Vagina (tissue), 2 donors: ENCODE measurements around the gene SLAIN2. TPM values are rescaled to one million over a fixed set of nuclear protein-coding genes. Genes with fewer than 3 reads are reported as not detected.
"Not testable (repeated sequence)": the region's sequence is repeated elsewhere in the genome, so short reads cannot be mapped to it uniquely, and the experiment has no call there.

ENCODE experiments used
- DNase-seq, 2 donors: peaks; one replicate each; pipeline ENCODE4 v3.0.0-alpha.2; 2017; ENCODE audit errors: extremely low spot score in 2 of 2
- H3K27ac ChIP-seq: fragments of 200-600 bp; sonication (generic); one replicate; pipeline ENCODE4 v1.5.1; 2019
- H3K27me3 ChIP-seq: fragments of 200-600 bp; sonication (generic); one replicate; pipeline ENCODE4 v1.5.1; 2019
- H3K36me3 ChIP-seq, 2 donors: fragments of 200-600 bp; sonication (generic); one replicate each; pipeline ENCODE4 v1.5.1; 2017 to 2019
- H3K4me1 ChIP-seq: fragments of 200-600 bp; sonication (generic); one replicate; pipeline ENCODE4 v1.5.1; 2019
- H3K4me3 ChIP-seq, 2 donors: fragments of 200-600 bp; sonication (generic); 1 replicate in 1 of 2; 2 replicates in 1 of 2; pipeline ENCODE4 v1.5.1; 2016 to 2019
- H3K9me3 ChIP-seq: fragments of 200-600 bp; sonication (generic); one replicate; pipeline ENCODE4 v1.5.1; 2019
- CTCF ChIP-seq, 3 experiments: fragments of 450-650 bp in 2 of 3; fragments of 200-600 bp in 1 of 3; sonication (generic) in 1 of 3; IDR thresholded peaks; one replicate each; pipeline ENCODE4 v1.5.1; 2017 to 2019; ENCODE audit warnings: antibody characterized with exemption in 3 of 3, mild to moderate bottlenecking in 2 of 3, moderate library complexity in 2 of 3
- POLR2A ChIP-seq, 2 donors: fragments of 450-650 bp; IDR thresholded peaks; one replicate each; pipeline ENCODE4 v1.6.1; 2017; ENCODE audit warnings: antibody characterized with exemption in 2 of 2, mild to moderate bottlenecking in 2 of 2, moderate library complexity in 2 of 2
- POLR2AphosphoS5 ChIP-seq, 2 donors: sonication (generic); formaldehyde crosslinking; IDR thresholded peaks; one replicate each; pipeline ENCODE4 v1.9.0; 2017; ENCODE audit warnings: antibody characterized with exemption in 2 of 2, mild to moderate bottlenecking in 2 of 2, low read depth in 1 of 2; ENCODE audit not compliant: insufficient read depth in 1 of 2
- intact Hi-C: fragments of 100-400 bp; cut with DNase I; formaldehyde crosslinking; loops from one replicate; pipeline ENCODE4 v1.15.1; 2023
- total RNA-seq: library from RNA; depleted of rRNA; stranded (reverse); fragments of >200 nt; gene quantifications from one replicate; pipeline ENCODE4 v1.2.3, GENCODE V29; 2016

Gene SLAIN2
- total RNA-seq, 1 donor from 2014 or later = 39.5 TPM

GRCh38 chr4:48311896-48312295, 29.4 kb upstream of the SLAIN2 start:
- no peaks in the 10 kb centered on the region for H3K27me3 ChIP-seq
- intact Hi-C loops = no loop called here
- H3K27ac ChIP-seq = no peak overlapping the region
- no peak for TF ChIP-seq CTCF (IDR thresholded peaks at IDR 0.05)
- no peak for TF ChIP-seq POLR2AphosphoS5 (IDR thresholded peaks at IDR 0.05; ENCODE audit: insufficient read depth in 1 of 2, low read depth in 1 of 2)
- TF ChIP-seq POLR2A (IDR thresholded peaks at IDR 0.05) = no peak
- no peaks in the 10 kb centered on the region for H3K9me3 ChIP-seq
- DNase-seq = no peak
- H3K36me3 ChIP-seq = no peaks in the 10 kb centered on the region
- H3K4me3 ChIP-seq = no peak overlapping the region
- H3K4me1 ChIP-seq = no peaks in the 10 kb centered on the region

GRCh38 chr4:48314746-48315145, 26.6 kb upstream of the SLAIN2 start:
- H3K36me3 ChIP-seq, H3K4me1 ChIP-seq, intact Hi-C loops, H3K27me3 ChIP-seq, H3K4me3 ChIP-seq, H3K27ac ChIP-seq, DNase-seq, H3K9me3 ChIP-seq: not testable (repeated sequence)

- Histone ChIP-seq H3K27me3 (no peaks in the 10 kb centered on the region), H3K9me3 (no peaks in the 10 kb centered on the region), H3K36me3 (no peaks in the 10 kb centered on the region), H3K4me1 (no peaks in the 10 kb centered on the region), H3K27ac (no peak overlapping the region), H3K4me3 (no peak overlapping the region)
- intact Hi-C loops = no loop called here
- DNase-seq = no peak
- TF ChIP-seq POLR2A (IDR thresholded peaks at IDR 0.05) (no peak), CTCF (IDR thresholded peaks at IDR 0.05) (peak; percentile 5 to 61 (median 37)), POLR2AphosphoS5 (IDR thresholded peaks at IDR 0.05; ENCODE audit: insufficient read depth in 1 of 2, low read depth in 1 of 2) (no peak)
Observed at GRCh38 chr4:48315728-48316630, 25.4 kb upstream of the SLAIN2 start.

GRCh38 chr4:48321312-48321711, 20.0 kb upstream of the SLAIN2 start:
- intact Hi-C loops = no loop called here

GRCh38 chr4:48322063-48322462, 19.3 kb upstream of the SLAIN2 start:
- Histone ChIP-seq H3K36me3 (no peaks in the 10 kb centered on the region), H3K4me3 (no peak overlapping the region), H3K4me1 (no peaks in the 10 kb centered on the region), H3K9me3 (no peaks in the 10 kb centered on the region), H3K27ac (no peak overlapping the region), H3K27me3 (no peaks in the 10 kb centered on the region)
- intact Hi-C loops = no loop called here
- TF ChIP-seq POLR2AphosphoS5 (IDR thresholded peaks at IDR 0.05; ENCODE audit: insufficient read depth in 1 of 2, low read depth in 1 of 2) = no peak
- no peak for TF ChIP-seq POLR2A (IDR thresholded peaks at IDR 0.05)
- no peak for TF ChIP-seq CTCF (IDR thresholded peaks at IDR 0.05)
- no peak for DNase-seq

More at GRCh38 chr4:48321312-48321711, 20.0 kb upstream of the SLAIN2 start:
- Histone ChIP-seq H3K4me3 (no peak overlapping the region), H3K9me3 (no peaks in the 10 kb centered on the region), H3K27me3 (no peaks in the 10 kb centered on the region), H3K4me1 (no peaks in the 10 kb centered on the region), H3K36me3 (no peaks in the 10 kb centered on the region), H3K27ac (no peak overlapping the region)
- no peak for TF ChIP-seq CTCF (IDR thresholded peaks at IDR 0.05)
- no peak for TF ChIP-seq POLR2AphosphoS5 (IDR thresholded peaks at IDR 0.05; ENCODE audit: insufficient read depth in 1 of 2, low read depth in 1 of 2)
- no peak for TF ChIP-seq POLR2A (IDR thresholded peaks at IDR 0.05)
- DNase-seq = no peak
